Endothelial cell (in vitro differentiated cells): ENCODE measurements around the gene SH3RF3. TPM values are rescaled to one million over a fixed set of nuclear protein-coding genes. Genes with fewer than 3 reads are reported as not detected.

Experiments
- DNase-seq: peaks from one replicate; pipeline ENCODE4 v3.0.0; 2021; ENCODE audit warnings: low spot score
- H3K27ac Mint-ChIP-seq: one replicate; pipeline ENCODE4 v1.8.0; 2021; ENCODE audit warnings: mixed read lengths, inconsistent platforms; ENCODE audit not compliant: unreplicated experiment
- H3K27me3 Mint-ChIP-seq: one replicate; pipeline ENCODE4 v1.8.0; 2021; ENCODE audit warnings: mild to moderate bottlenecking, moderate library complexity, mixed read lengths, inconsistent platforms; ENCODE audit not compliant: unreplicated experiment
- H3K36me3 Mint-ChIP-seq: one replicate; pipeline ENCODE4 v1.8.0; 2021; ENCODE audit warnings: mild to moderate bottlenecking, low read depth, mixed read lengths, inconsistent platforms; ENCODE audit not compliant: unreplicated experiment
- H3K4me1 Mint-ChIP-seq: one replicate; pipeline ENCODE4 v1.8.0; 2021; ENCODE audit warnings: mild to moderate bottlenecking, mixed read lengths, inconsistent platforms; ENCODE audit not compliant: unreplicated experiment
- H3K4me3 Mint-ChIP-seq: one replicate; pipeline ENCODE4 v1.8.0; 2021; ENCODE audit warnings: mild to moderate bottlenecking, mixed read lengths, inconsistent platforms; ENCODE audit not compliant: unreplicated experiment
- H3K9me3 Mint-ChIP-seq: one replicate; pipeline ENCODE4 v1.8.0; 2021; ENCODE audit warnings: mixed read lengths, inconsistent platforms; ENCODE audit not compliant: unreplicated experiment
- CTCF ChIP-seq: fragments of 200-600 bp; sonication (generic); IDR thresholded peaks from one replicate; pipeline ENCODE4 v1.5.0; 2021; ENCODE audit warnings: antibody characterized with exemption; ENCODE audit not compliant: unreplicated experiment
- total RNA-seq: library from RNA; stranded (reverse); fragmentation: NEBNext Ultra II Directional; extraction: Animal tissue kit (Norgen Biotek cat#: 25700); gene quantifications from one replicate; pipeline ENCODE4 v1.2.1, GENCODE V29; 2021; ENCODE audit not compliant: unreplicated experiment

Gene SH3RF3
- total RNA-seq, 1 donor from 2014 or later = 12.8 TPM

- H3K4me1 Mint-ChIP-seq = no peaks in the 10 kb centered on the region
- DNase-seq = no peak
- H3K27me3 Mint-ChIP-seq = peaks cover 3% of the 10 kb centered on the region
- peaks cover 5% of the 10 kb centered on the region for H3K36me3 Mint-ChIP-seq
- no peak for TF ChIP-seq CTCF
- H3K4me3 Mint-ChIP-seq = no peak overlapping the region
- no peak overlapping the region for H3K27ac Mint-ChIP-seq
- no peaks in the 10 kb centered on the region for H3K9me3 Mint-ChIP-seq
These were observed 57.7 kb downstream of the SH3RF3 start for GRCh38 chr2:109186656-109187250.

GRCh38 chr2:109187711-109188495 lies 58.9 kb downstream of the SH3RF3 start:
- no peak for DNase-seq
- peaks cover 2% of the 10 kb centered on the region for H3K4me1 Mint-ChIP-seq
- TF ChIP-seq CTCF = no peak
- H3K36me3 Mint-ChIP-seq = no peaks in the 10 kb centered on the region
- no peak overlapping the region for H3K4me3 Mint-ChIP-seq
- no peak overlapping the region for H3K27ac Mint-ChIP-seq
- H3K9me3 Mint-ChIP-seq = no peaks in the 10 kb centered on the region
- H3K27me3 Mint-ChIP-seq = peaks cover 6% of the 10 kb centered on the region

GRCh38 chr2:109188496-109188890 lies 59.5 kb downstream of the SH3RF3 start:
- no peak for DNase-seq

GRCh38 chr2:109188898-109189297 lies 59.9 kb downstream of the SH3RF3 start:
- Mint-ChIP-seq H3K4me1 (peaks cover 2% of the 10 kb centered on the region), H3K4me3 (no peak overlapping the region), H3K27me3 (peaks cover 9% of the 10 kb centered on the region), H3K9me3 (no peaks in the 10 kb centered on the region), H3K27ac (no peak overlapping the region), H3K36me3 (no peaks in the 10 kb centered on the region)
- no peak for DNase-seq
- TF ChIP-seq CTCF = no peak

More at GRCh38 chr2:109188496-109188890, 59.5 kb downstream of the SH3RF3 start:
- no peak for TF ChIP-seq CTCF
- H3K36me3 Mint-ChIP-seq = no peaks in the 10 kb centered on the region
- H3K4me3 Mint-ChIP-seq = no peak overlapping the region
- H3K4me1 Mint-ChIP-seq = peaks cover 2% of the 10 kb centered on the region
- H3K27ac Mint-ChIP-seq = no peak overlapping the region
- H3K27me3 Mint-ChIP-seq = peaks cover 7% of the 10 kb centered on the region
- no peaks in the 10 kb centered on the region for H3K9me3 Mint-ChIP-seq

GRCh38 chr2:109189751-109190150 lies 60.7 kb downstream of the SH3RF3 start:
- Mint-ChIP-seq H3K4me1 (peaks cover 3% of the 10 kb centered on the region), H3K27ac (no peak overlapping the region), H3K9me3 (no peaks in the 10 kb centered on the region), H3K27me3 (peaks cover 9% of the 10 kb centered on the region), H3K4me3 (no peak overlapping the region), H3K36me3 (no peaks in the 10 kb centered on the region)
- no peak for DNase-seq
- no peak for TF ChIP-seq CTCF
